Stomach (tissue), 9 donors: ENCODE results near the gene BICRA. TPM values are rescaled to one million over a fixed set of nuclear protein-coding genes. Genes with fewer than 3 reads are reported as not detected.

Experiments
- DNase-seq, 2 donors: peaks; one replicate each; pipeline versions ENCODE4 v3.0.0 to v3.0.0-alpha.2; 2013 to 2019
- H3K27ac ChIP-seq, 5 donors: fragments of 200-600 bp in 4 of 5; sonication (generic) in 4 of 5; one replicate each; pipeline ENCODE4 v1.5.1; 2013 to 2019; ENCODE audit warnings: mild to moderate bottlenecking in 1 of 5, moderate library complexity in 1 of 5
- H3K27me3 ChIP-seq, 3 donors: fragments of 200-600 bp; sonication (generic); one replicate each; pipeline ENCODE4 v1.5.1; 2017 to 2019; ENCODE audit warnings: mixed run types in 1 of 3
- H3K36me3 ChIP-seq, 4 donors: fragments of 200-600 bp; sonication (generic); 1 replicate in 3 of 4; 2 replicates in 1 of 4; pipeline ENCODE4 v1.5.1; 2016 to 2019
- H3K4me1 ChIP-seq, 4 donors: fragments of 200-600 bp; sonication (generic); one replicate each; pipeline ENCODE4 v1.5.1; 2016 to 2019
- H3K4me3 ChIP-seq, 4 donors: fragments of 200-600 bp; sonication (generic) in 3 of 4; one replicate each; pipeline ENCODE4 v1.5.1; 2016 to 2019; ENCODE audit warnings: mild to moderate bottlenecking in 1 of 4
- H3K9me3 ChIP-seq, 4 donors: fragments of 200-600 bp; sonication (generic); one replicate each; pipeline ENCODE4 v1.5.1; 2016 to 2019
- CTCF ChIP-seq, 7 experiments: fragments of 450-650 bp in 4 of 7; fragments of 200-600 bp in 3 of 7; sonication (generic) in 3 of 7; IDR thresholded peaks; one replicate each; pipeline ENCODE4 v1.5.1; 2016 to 2019; ENCODE audit warnings: antibody characterized with exemption in 7 of 7, control low read depth in 2 of 7, mild to moderate bottlenecking in 1 of 7
- EP300 ChIP-seq: sonication (generic); formaldehyde crosslinking; IDR thresholded peaks from one replicate; pipeline ENCODE4 v1.6.1; 2017; ENCODE audit warnings: antibody characterized with exemption
- POLR2A ChIP-seq, 4 donors: fragments of 450-650 bp; IDR thresholded peaks; one replicate each; pipeline ENCODE4 v1.6.1; 2016; ENCODE audit warnings: antibody characterized with exemption in 4 of 4, control low read depth in 2 of 4, mild to moderate bottlenecking in 1 of 4, moderate library complexity in 1 of 4
- POLR2AphosphoS5 ChIP-seq, 3 donors: sonication (generic); formaldehyde crosslinking; IDR thresholded peaks; one replicate each; pipeline ENCODE4 v1.6.1; 2016; ENCODE audit warnings: antibody characterized with exemption in 3 of 3
- WGBS, 5 donors: extraction: QIAGEN DNeasy Blood & Tissue Kit in 3 of 5; methylation state at CpG; one replicate each; pipeline versions ENCODE4 v1.1.5 to v1.1.7; 2013 to 2018; 5-methylcytosine and 5-hydroxymethylcytosine counted together
- intact Hi-C: fragments of 100-400 bp; cut with DNase I; formaldehyde crosslinking; loops from one replicate; pipeline ENCODE4 v1.15.1; 2023; ENCODE audit warnings: low total_unique reads
- polyA plus RNA-seq, 3 donors: library from polyadenylated mRNA; stranded (reverse); fragments of 200-250 nt; gene quantifications; one replicate each; pipeline ENCODE4 v1.2.3, GENCODE V29; 2013
- total RNA-seq, 5 donors: library from RNA; depleted of rRNA; stranded (reverse); fragments of >200 nt; gene quantifications; one replicate each; pipeline versions ENCODE4 v1.1.0 to v1.2.3, GENCODE V29; 2014 to 2016
- donor health status: healthy with polysubstance abuse.
- donor health status: Bipolar disorder and iron deficiency.
- donor health status: healthy.

BICRA gene
- total and polyA plus RNA-seq, 8 donors = 2.7 to 13.4 (median 9.5) TPM

GRCh38 chr19:47671499-47671898, 62.6 kb downstream of the BICRA start:
- intact Hi-C loops = no loop called here
- H3K4me3 ChIP-seq = no peak overlapping the region
- no peak overlapping the region for H3K27ac ChIP-seq
- TF ChIP-seq CTCF (IDR thresholded peaks at IDR 0.05) = no peak
- TF ChIP-seq EP300 = no peak
- no peaks in the 10 kb centered on the region for H3K27me3 ChIP-seq
- 90 to 100% (median 98%) methylated on average over 2 of the region's 2 CpGs for WGBS, 5 donors
- no peak for DNase-seq
- H3K4me1 ChIP-seq = peaks cover 12 to 22% (median 17%) of the 10 kb centered on the region in 4 donors
- no peaks in the 10 kb centered on the region for H3K9me3 ChIP-seq
- H3K36me3 ChIP-seq = peaks cover 18 to 55% (median 48%) of the 10 kb centered on the region in 4 donors

GRCh38 chr19:47673426-47673825, 64.5 kb downstream of the BICRA start:
- TF ChIP-seq CTCF (IDR thresholded peaks at IDR 0.05) (no peak), POLR2A (IDR thresholded peaks at IDR 0.05) (no peak), EP300 (no peak), POLR2AphosphoS5 (IDR thresholded peaks at IDR 0.05) (no peak)
- no peaks in the 10 kb centered on the region for H3K27me3 ChIP-seq
- H3K27ac ChIP-seq = no peak overlapping the region
- H3K36me3 ChIP-seq = peaks cover 28 to 74% (median 68%) of the 10 kb centered on the region in 4 donors
- no peaks in the 10 kb centered on the region for H3K9me3 ChIP-seq
- H3K4me3 ChIP-seq = no peak overlapping the region
- intact Hi-C loops = no loop called here
- H3K4me1 ChIP-seq = peaks cover 0 to 5% (median 1%) of the 10 kb centered on the region in 4 donors
- 89 to 93% (median 92%) methylated on average over 7 of the region's 7 CpGs for WGBS, 5 donors
- no peak for DNase-seq

- no peak overlapping the region for H3K27ac ChIP-seq
- intact Hi-C loops = no loop called here
- no peaks in the 10 kb centered on the region for H3K27me3 ChIP-seq
- H3K4me3 ChIP-seq = no peak overlapping the region
- H3K36me3 ChIP-seq = peaks cover 31 to 86% (median 79%) of the 10 kb centered on the region in 4 donors
- WGBS, 5 donors = 72 to 97% (median 93%) methylated on average over 3 to 5 of the region's 5 CpGs
- no peak for DNase-seq
- TF ChIP-seq POLR2AphosphoS5 (IDR thresholded peaks at IDR 0.05) = no peak
- no peak for TF ChIP-seq POLR2A (IDR thresholded peaks at IDR 0.05)
- no peak for TF ChIP-seq EP300
- no peak for TF ChIP-seq CTCF (IDR thresholded peaks at IDR 0.05)
- H3K4me1 ChIP-seq = no peaks in the 10 kb centered on the region
- H3K9me3 ChIP-seq = no peaks in the 10 kb centered on the region
Observed at GRCh38 chr19:47674548-47674947, 65.6 kb downstream of the BICRA start.

- intact Hi-C loops = no loop called here
- peaks cover 33 to 88% (median 83%) of the 10 kb centered on the region in 4 donors for H3K36me3 ChIP-seq
- no peaks in the 10 kb centered on the region for H3K4me1 ChIP-seq
- TF ChIP-seq EP300 (no peak), CTCF (IDR thresholded peaks at IDR 0.05) (no peak), POLR2AphosphoS5 (IDR thresholded peaks at IDR 0.05) (no peak), POLR2A (IDR thresholded peaks at IDR 0.05) (no peak)
- WGBS, 5 donors = 89 to 96% (median 93%) methylated on average over 5 to 12 of the region's 12 CpGs
- no peak overlapping the region for H3K4me3 ChIP-seq
- H3K27ac ChIP-seq = no peak overlapping the region
- no peaks in the 10 kb centered on the region for H3K9me3 ChIP-seq
- H3K27me3 ChIP-seq = no peaks in the 10 kb centered on the region
- no peak for DNase-seq
Observed at GRCh38 chr19:47675271-47675670, 66.3 kb downstream of the BICRA start.
